HG03432 (cell line): ENCODE data around the gene VWF.
A peak's percentile ranks its signal among the peaks of the same experiment; 100 is the strongest.
"Not testable (repeated sequence)": the region's sequence is repeated elsewhere in the genome, so short reads cannot be mapped to it uniquely, and the experiment has no call there.

ENCODE experiments used
- ATAC-seq: cut with Tn5 transposase; IDR thresholded peaks from one replicate; pipeline ENCODE4 v1.9.1; 2021; ENCODE audit warnings: mild to moderate bottlenecking, moderate library complexity; ENCODE audit not compliant: unreplicated experiment

VWF gene

GRCh38 chr12:6010631-6011350 lies 113.7 kb downstream of the VWF start:
- ATAC-seq: not testable (repeated sequence)

- no peak for ATAC-seq
Observed at GRCh38 chr12:5997260-5997659, 127.2 kb downstream of the VWF start.

- ATAC-seq: no peak
Observed at GRCh38 chr12:5996459-5996858, 128.0 kb downstream of the VWF start.

DNA sequence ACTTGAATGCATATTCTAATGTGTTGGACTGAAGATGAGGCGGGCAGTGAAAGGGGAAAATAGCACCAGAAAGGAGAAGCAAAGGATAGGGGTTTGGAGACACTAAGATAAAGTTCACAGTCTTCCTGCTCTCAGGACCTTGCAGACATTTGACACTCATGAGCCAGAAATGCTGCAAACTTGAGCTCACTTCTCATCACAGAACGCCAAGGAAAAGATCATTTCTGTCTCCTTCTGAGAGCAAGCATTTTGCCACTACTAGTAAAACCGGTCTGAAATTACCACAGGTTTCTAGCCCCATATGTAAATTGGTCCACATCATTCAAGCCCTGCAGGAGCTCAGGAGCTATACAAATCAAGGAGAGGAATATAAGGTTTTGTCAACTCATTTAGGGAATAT lies 134.8 kb downstream of the VWF start:
- no peak for ATAC-seq

DNA sequence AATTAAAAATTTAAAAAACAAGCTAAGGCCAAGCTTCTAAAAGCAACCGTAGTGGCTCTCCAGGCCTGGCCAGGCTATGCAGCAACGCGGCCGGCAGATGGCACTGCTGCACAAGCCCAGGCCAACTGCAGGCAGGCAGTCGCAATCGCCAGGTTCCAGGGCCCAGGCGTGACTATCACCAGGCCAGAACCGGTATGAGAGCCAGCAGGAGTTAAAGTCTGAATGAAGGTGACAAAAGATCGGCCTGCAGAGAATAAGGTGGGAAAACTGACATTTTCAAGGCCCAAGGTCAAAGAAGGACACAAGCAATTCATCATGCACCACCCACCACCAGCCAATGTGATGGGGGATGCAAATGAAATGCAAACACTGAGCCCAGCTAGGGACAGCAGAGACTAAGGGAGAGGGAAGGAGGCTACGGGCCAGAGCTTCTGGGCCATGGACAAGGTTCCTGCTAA lies 135.8 kb downstream of the VWF start:
- ATAC-seq: peak; percentile 56

- ATAC-seq: no peak
Observed at GRCh38 chr12:5988088-5988487, 136.4 kb downstream of the VWF start.

GRCh38 chr12:5987573-5987972 lies 136.9 kb downstream of the VWF start:
- ATAC-seq: no peak

DNA sequence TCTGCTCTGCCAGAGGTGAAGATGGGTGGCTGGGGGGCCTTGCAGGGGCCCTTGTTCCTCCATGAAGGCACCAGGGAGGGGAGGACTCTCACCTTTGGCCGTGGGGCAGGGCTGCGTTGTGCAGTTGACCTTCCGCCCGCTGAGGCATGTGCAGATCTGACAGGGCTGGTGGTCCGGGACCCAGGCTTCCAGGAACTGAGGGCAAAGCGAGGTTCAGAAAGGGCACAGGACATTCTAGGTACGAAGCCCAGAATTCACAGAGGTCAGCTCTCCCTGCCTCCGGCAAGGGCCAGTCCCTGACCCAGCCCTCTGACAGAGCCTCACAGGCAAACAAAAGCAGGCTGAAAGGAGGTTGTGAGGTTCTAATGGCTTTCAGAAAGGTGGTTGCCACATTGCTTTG lies 139.0 kb downstream of the VWF start:
- ATAC-seq: no peak

DNA sequence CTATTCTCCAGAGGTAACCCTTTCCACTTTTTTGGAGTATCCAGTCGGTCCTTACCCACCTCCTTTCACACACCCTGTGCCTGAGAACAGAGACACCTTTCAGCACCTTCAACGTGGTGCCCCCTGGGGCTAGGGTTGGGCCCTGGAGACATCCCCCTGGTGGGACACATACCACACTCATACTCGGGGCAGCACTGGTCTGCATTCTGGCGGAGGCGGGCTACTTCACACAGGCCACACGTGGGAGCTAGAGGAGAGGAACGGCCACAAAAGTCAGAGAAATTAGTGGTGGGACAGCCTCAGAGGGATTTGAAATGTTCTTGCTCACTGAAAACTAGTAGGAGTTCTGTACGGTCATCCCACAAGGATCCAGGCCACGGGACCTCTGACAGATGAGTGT lies 139.6 kb downstream of the VWF start:
- ATAC-seq: no peak

DNA sequence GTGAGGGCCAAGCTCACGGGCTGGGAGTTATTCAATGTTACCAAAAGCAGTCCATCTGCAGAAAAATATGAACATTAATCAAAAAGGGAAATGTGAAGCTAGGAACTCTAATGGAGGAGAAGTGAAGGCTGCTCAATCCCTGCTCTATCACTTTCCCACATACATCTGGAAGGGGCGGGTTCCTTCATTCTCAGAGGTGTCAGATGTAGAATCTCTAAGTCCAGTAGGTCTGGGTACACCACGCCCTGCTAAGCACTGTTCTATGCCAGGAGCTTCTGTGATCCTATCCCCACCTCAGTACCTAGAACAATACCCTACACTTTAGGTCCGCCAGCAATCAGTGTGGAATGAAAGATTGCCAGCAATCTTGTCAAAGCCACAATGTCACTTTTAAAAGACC lies 142.4 kb downstream of the VWF start:
- ATAC-seq: no peak

- ATAC-seq: no peak
Observed at GRCh38 chr12:5977556-5977955, 146.9 kb downstream of the VWF start.

DNA sequence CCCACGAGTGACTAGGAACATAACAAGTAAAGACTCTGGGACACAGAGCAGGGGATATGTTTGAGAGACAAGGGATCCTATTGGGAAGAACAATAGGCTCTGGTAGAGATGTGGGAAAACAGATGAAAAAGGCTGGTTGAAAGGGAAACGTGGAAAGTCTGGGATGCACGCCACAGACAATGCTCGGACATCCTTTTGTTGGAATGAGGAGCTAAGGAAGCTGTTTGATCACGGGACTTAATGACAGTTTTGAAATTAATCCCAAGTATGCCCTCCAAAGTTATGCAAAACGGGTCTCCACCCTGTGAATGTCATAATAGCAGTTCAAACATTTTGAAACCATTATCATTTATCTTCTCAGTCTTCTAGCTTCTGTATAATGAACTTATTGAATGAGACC lies 147.8 kb downstream of the VWF start:
- ATAC-seq: no peak

DNA sequence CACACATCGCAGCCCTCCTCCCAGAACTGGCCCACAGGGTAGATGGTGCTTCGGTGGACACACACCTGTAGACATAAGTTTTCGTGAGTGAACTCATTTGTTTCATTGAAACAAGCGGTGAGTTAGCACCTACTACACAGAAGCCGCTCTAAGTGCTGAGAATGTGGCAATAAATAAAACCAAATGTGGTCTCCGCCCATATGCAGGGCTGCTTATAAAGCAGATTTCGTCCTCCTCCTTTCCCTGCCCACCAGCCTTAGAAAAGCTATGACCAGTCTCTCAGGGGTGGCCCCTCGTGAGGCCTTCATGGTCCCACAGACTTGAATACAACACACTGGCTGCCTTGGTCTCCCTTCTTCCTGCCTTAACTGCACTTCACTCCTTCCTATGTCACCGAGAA lies 148.3 kb downstream of the VWF start:
- no peak for ATAC-seq

DNA sequence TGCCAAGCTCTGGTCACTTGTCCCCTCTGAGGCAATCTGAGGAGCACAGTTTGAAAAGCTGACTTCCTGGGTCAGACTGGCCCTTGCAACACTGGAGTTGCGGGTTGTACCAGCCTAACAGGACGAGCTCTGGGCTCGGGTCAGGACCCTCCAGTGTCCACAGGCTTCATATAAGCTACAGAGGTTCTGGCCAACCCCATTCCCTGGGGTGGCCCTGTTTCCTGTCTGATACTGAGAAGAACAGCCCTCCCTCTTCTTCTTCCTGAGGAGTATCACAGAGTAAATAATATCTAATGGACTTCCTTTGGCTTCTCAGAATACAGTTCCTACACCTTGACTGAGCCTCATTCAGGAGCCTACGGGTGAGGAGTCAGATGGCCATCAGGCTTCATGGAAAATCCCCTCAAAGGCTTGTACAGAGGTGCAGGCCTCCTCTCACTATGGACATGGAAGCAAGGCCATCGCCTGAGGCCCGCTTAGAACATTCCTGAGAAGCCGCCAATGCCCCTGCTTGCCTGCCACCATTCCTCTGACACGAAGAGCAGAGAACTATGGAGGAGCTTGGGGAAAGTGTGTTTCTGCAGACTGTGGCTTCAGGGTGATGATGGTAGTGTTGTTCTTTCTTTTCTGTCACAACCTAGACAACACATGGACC lies 150.9 kb downstream of the VWF start:
- no peak for ATAC-seq

DNA sequence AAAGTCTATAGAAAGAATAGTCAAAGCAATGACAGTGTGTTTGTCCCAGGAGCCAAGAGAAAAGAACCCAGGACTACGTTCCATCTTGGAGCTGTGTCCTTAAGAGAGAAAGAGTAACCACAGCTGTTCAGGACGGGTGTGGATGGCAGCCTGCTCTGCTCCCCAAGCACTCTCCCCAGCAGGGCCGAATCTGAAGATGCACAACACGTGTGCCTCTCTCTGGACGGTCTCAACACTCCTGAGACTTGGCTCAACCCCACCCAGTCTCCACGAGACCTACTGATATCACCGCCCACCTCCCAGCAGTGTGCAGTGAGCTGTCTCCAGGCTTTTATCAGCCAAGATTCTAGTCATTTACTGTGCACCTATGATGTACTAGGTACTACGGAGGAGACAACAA lies 152.1 kb downstream of the VWF start:
- ATAC-seq: no peak

- no peak for ATAC-seq
Observed at GRCh38 chr12:5971194-5971850, 153.1 kb downstream of the VWF start.

GRCh38 chr12:5969974-5970690 lies 154.3 kb downstream of the VWF start:
- no peak for ATAC-seq

GRCh38 chr12:5969156-5969973 lies 155.1 kb downstream of the VWF start:
- ATAC-seq: no peak

DNA sequence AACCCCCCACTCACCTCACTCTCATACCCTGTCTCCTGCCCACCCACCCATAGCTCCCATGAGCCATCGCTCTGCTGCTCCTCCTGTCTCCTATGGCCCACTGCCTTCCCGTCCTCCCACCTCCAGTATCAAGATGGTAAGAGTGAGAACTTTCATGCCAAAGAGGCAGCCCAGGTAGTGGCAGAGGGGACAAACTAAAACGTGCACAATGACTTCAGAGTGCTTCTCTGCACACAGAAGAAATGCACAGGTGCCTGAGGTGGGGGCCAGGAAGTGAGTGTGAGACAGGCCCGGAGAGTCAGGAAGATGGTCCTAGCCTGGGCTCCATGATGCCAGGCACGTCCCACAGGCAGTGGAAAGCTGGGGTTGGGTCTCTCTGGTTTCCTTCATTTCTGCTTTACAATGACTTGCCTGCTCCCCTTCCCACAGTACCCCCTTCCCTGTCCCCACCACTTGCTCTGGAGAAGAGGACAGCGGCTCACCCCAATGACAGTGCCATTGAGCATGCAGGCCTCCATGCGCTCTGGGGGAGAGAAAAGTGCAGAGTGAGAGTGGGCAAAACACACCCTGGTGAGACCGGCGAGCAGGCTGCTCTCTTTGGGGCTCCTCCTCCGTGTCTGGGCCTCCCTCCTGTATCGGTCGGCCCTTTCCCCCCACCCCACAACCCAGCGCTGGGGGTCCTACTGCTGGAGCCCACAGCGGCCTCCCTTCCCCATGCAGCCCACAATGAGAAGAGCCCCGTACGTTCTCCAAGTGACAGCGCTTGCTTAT lies 156.6 kb downstream of the VWF start:
- no peak for ATAC-seq
